H1 (cell line): ENCODE measurements around the gene BEST2. TPM values are rescaled to one million over a fixed set of nuclear protein-coding genes. Genes with fewer than 3 reads are reported as not detected.

Experiments used
- CTCF ChIA-PET: fragments of 300-600 bp; sonication (Branson Sonifier 250); formaldehyde crosslinking; loops from one replicate; lab custom pipeline; 2021; ENCODE audit not compliant: partially characterized antibody; lab: Charles Lee
- POLR2A ChIA-PET: fragments of 300-600 bp; sonication (Branson Sonifier 250); formaldehyde crosslinking; loops from one replicate; lab custom pipeline; 2021; ENCODE audit warnings: inconsistent platforms; ENCODE audit not compliant: partially characterized antibody; lab: Charles Lee
- DNase-seq, 2 experiments: peaks; one replicate each; pipeline versions ENCODE4 v3.0.0 to v3.0.0-alpha.2; 2010 to 2022; ENCODE audit warnings: low spot score in 2 of 2, low read depth in 1 of 2, mixed read lengths in 1 of 2
- FAIRE-seq: peaks from 2 replicates; lab custom pipeline; 2011; peaks lifted over from hg19 to GRCh38; lab: Jason Lieb, UNC
- H2AFZ ChIP-seq: 2 replicates; pipeline ENCODE4 v1.8.1; 2012; ENCODE audit warnings: low read length, inconsistent platforms
- H2AK5ac ChIP-seq: 2 replicates; pipeline ENCODE4 v1.6.1; 2013; ENCODE audit warnings: low read depth, low read length
- H2BK120ac ChIP-seq: replicated peaks from 2 replicates; pipeline ENCODE3; 2013; ENCODE audit warnings: low read depth, low read length, inconsistent platforms
- H2BK12ac ChIP-seq: 2 replicates; pipeline ENCODE4 v1.6.1; 2013; ENCODE audit warnings: low read depth, low read length
- H2BK15ac ChIP-seq: 2 replicates; pipeline ENCODE4 v1.6.1; 2013; ENCODE audit warnings: low read length
- H2BK20ac ChIP-seq: 2 replicates; pipeline ENCODE4 v1.6.1; 2013; ENCODE audit warnings: low read length
- H2BK5ac ChIP-seq: 2 replicates; pipeline ENCODE4 v1.6.1; 2013; ENCODE audit warnings: low read depth, low read length
- H3K14ac ChIP-seq: 2 replicates; pipeline ENCODE4 v1.6.1; 2013; ENCODE audit warnings: inconsistent platforms; ENCODE audit not compliant: insufficient read length
- H3K18ac ChIP-seq: 2 replicates; pipeline ENCODE4 v1.6.1; 2013; ENCODE audit warnings: low read length; ENCODE audit errors: extremely low read depth
- H3K23ac ChIP-seq: 2 replicates; pipeline ENCODE4 v1.6.1; 2013; ENCODE audit warnings: inconsistent platforms; ENCODE audit not compliant: insufficient read length
- H3K23me2 ChIP-seq: 2 replicates; pipeline ENCODE4 v1.6.1; 2013; ENCODE audit warnings: low read depth, low read length
- H3K27ac ChIP-seq: 2 replicates; pipeline ENCODE4 v1.6.1; 2011; ENCODE audit warnings: low read depth, low read length, inconsistent platforms
- H3K27me3 ChIP-seq, 4 experiments: replicated peaks in 1 of 4; 1 replicate in 1 of 4; 2 replicates in 3 of 4; pipeline versions ENCODE4 v1.6.1 to v1.8.1; 2011 to 2013; ENCODE audit warnings: low read length in 3 of 4, mild to moderate bottlenecking in 3 of 4, inconsistent platforms in 2 of 4, mixed read lengths in 2 of 4, moderate library complexity in 1 of 4; ENCODE audit not compliant: control insufficient read depth in 3 of 4, insufficient read depth in 3 of 4; ENCODE audit errors: extremely low read depth in 1 of 4
- H3K36me3 ChIP-seq, 4 experiments: 2 replicates each; pipeline versions ENCODE4 v1.6.1 to v1.8.1; 2011 to 2013; ENCODE audit warnings: mild to moderate bottlenecking in 4 of 4, low read length in 3 of 4, moderate library complexity in 2 of 4, control low read depth in 1 of 4, inconsistent platforms in 1 of 4; ENCODE audit not compliant: insufficient read depth in 4 of 4, control insufficient read depth in 2 of 4
- H3K4ac ChIP-seq: replicated peaks from 2 replicates; pipeline ENCODE3; 2013; ENCODE audit warnings: low read length, low read depth, mixed read lengths, inconsistent platforms; ENCODE audit not compliant: insufficient read length
- H3K4me1 ChIP-seq, 4 experiments: replicated peaks in 1 of 4; 1 replicate in 1 of 4; 2 replicates in 3 of 4; pipeline versions ENCODE4 v1.6.1 to v1.8.1; 2011 to 2013; ENCODE audit warnings: low read length in 3 of 4, inconsistent platforms in 2 of 4, mixed read lengths in 1 of 4; ENCODE audit not compliant: insufficient read depth in 4 of 4, control insufficient read depth in 3 of 4
- H3K4me2 ChIP-seq, 2 experiments: 2 replicates each; pipeline versions ENCODE4 v1.6.1 to v1.8.1; 2011 to 2013; ENCODE audit warnings: low read depth in 2 of 2, low read length in 2 of 2, control low read depth in 1 of 2, inconsistent platforms in 1 of 2, mild to moderate bottlenecking in 1 of 2; ENCODE audit not compliant: insufficient read depth in 1 of 2
- H3K4me3 ChIP-seq, 4 experiments: fragments of 200-600, 300-600 bp in 1 of 4; sonication (generic), shearing (Covaris generic), sonication (Bioruptor Twin) in 1 of 4; 2 replicates each; pipeline versions ENCODE4 v1.5.1 to v1.8.1; 2011 to 2016; ENCODE audit warnings: low read length in 4 of 4, low read depth in 3 of 4, control low read depth in 2 of 4, inconsistent platforms in 2 of 4, mild to moderate bottlenecking in 2 of 4, mixed read lengths in 1 of 4, moderate library complexity in 1 of 4; ENCODE audit not compliant: insufficient read depth in 2 of 4; ENCODE audit errors: extremely low read depth in 1 of 4
- H3K56ac ChIP-seq: replicated peaks from 2 replicates; pipeline ENCODE3; 2013; ENCODE audit warnings: low read depth, mild to moderate bottlenecking, mixed read lengths, low read length, inconsistent platforms; ENCODE audit not compliant: insufficient read length
- H3K79me1 ChIP-seq: 2 replicates; pipeline ENCODE4 v1.6.1; 2013; ENCODE audit warnings: low read depth, low read length, control low read depth
- H3K79me2 ChIP-seq, 2 experiments: 2 replicates each; pipeline versions ENCODE4 v1.6.1 to v1.8.1; 2012 to 2013; ENCODE audit warnings: low read length in 2 of 2, mild to moderate bottlenecking in 2 of 2, inconsistent platforms in 1 of 2; ENCODE audit not compliant: insufficient read depth in 2 of 2, control insufficient read depth in 1 of 2
- H3K9ac ChIP-seq, 4 experiments: replicated peaks in 1 of 4; 1 replicate in 1 of 4; 2 replicates in 3 of 4; pipeline versions ENCODE4 v1.6.1 to v1.8.1; 2011 to 2013; ENCODE audit warnings: low read depth in 3 of 4, low read length in 3 of 4, control low read depth in 2 of 4, mild to moderate bottlenecking in 2 of 4, moderate library complexity in 2 of 4, inconsistent platforms in 1 of 4; ENCODE audit errors: extremely low read depth in 1 of 4
- H3K9me3 ChIP-seq, 2 experiments: 2 replicates each; pipeline versions ENCODE4 v1.6.1 to v1.8.1; 2012 to 2013; ENCODE audit warnings: mild to moderate bottlenecking in 2 of 2, moderate library complexity in 2 of 2, control low read depth in 1 of 2, inconsistent platforms in 1 of 2, low read depth in 1 of 2, low read length in 1 of 2, mixed read lengths in 1 of 2; ENCODE audit not compliant: insufficient read depth in 2 of 2
- H4K20me1 ChIP-seq, 2 experiments: replicated peaks in 1 of 2; 2 replicates each; pipeline versions ENCODE3 to v1.8.1; 2011 to 2013; ENCODE audit warnings: inconsistent platforms in 2 of 2, low read length in 2 of 2, mild to moderate bottlenecking in 1 of 2; ENCODE audit not compliant: insufficient read depth in 2 of 2, control insufficient read depth in 1 of 2
- H4K5ac ChIP-seq: 2 replicates; pipeline ENCODE4 v1.6.1; 2013; ENCODE audit warnings: low read length, low read depth, mixed read lengths, inconsistent platforms; ENCODE audit not compliant: insufficient read length
- H4K8ac ChIP-seq: 2 replicates; pipeline ENCODE4 v1.8.0; 2013; ENCODE audit warnings: mild to moderate bottlenecking, moderate library complexity, low read length, inconsistent platforms; ENCODE audit not compliant: insufficient read depth; ENCODE audit errors: extremely low read depth
- H4K91ac ChIP-seq: replicated peaks from 2 replicates; pipeline ENCODE3; 2013; ENCODE audit warnings: low read length, mixed read lengths, inconsistent platforms; ENCODE audit not compliant: insufficient read length
- POLR2AphosphoS5 ChIP-seq: IDR thresholded peaks from 2 replicates; pipeline ENCODE4 v1.6.1; 2011; ENCODE audit warnings: low read depth, low read length
- SRF ChIP-seq: IDR thresholded peaks from 2 replicates; pipeline ENCODE4 v1.6.1; 2011; ENCODE audit warnings: mild to moderate bottlenecking, low read depth, low read length, moderate library complexity
- WGBS, 2 experiments: shearing (Covaris generic) in 1 of 2; methylation state at CpG; one replicate each; pipeline versions ENCODE4 v1.1.6 to v1.1.7; 2013 to 2015; ENCODE audit warnings: low lambda C conversion rate in 2 of 2, mixed read lengths in 2 of 2, inconsistent platforms in 1 of 2, low coverage in 1 of 2, missing lambda C conversion rate in 1 of 2; ENCODE audit not compliant: insufficient replicate concordance in 2 of 2, insufficient coverage in 1 of 2, insufficient read length in 1 of 2; ENCODE audit errors: extremely low coverage in 1 of 2, missing lambda C conversion rate in 1 of 2; 5-methylcytosine and 5-hydroxymethylcytosine counted together
- polyA plus RNA-seq, 7 experiments: library from polyadenylated mRNA; depleted of rRNA in 3 of 7; stranded (reverse) in 5 of 7; unstranded in 2 of 7; fragments of >200 nt in 5 of 7; fragments of 200-250 nt in 2 of 7; gene quantifications; 1 replicate in 5 of 7; 2 replicates in 1 of 7; 4 replicates in 1 of 7; pipeline versions ENCODE4 v1.2.1 to v1.2.3, GENCODE V29; 2011 to 2013; ENCODE audit warnings: missing spikeins in 2 of 7, mixed read lengths in 2 of 7
- total RNA-seq: library from RNA; stranded (reverse); fragmentation: NEBNext Ultra II Directional; extraction: Animal tissue kit (Norgen Biotek cat#: 25700); gene quantifications from 2 replicates; pipeline ENCODE4 v1.2.1, GENCODE V29; 2021

BEST2 gene
- total and polyA plus RNA-seq, 2 of the 8 experiments (the other 6 are each of a cell fraction or from before 2014, with no cell fraction given) = 4.6 to 7.3 TPM

DNA sequence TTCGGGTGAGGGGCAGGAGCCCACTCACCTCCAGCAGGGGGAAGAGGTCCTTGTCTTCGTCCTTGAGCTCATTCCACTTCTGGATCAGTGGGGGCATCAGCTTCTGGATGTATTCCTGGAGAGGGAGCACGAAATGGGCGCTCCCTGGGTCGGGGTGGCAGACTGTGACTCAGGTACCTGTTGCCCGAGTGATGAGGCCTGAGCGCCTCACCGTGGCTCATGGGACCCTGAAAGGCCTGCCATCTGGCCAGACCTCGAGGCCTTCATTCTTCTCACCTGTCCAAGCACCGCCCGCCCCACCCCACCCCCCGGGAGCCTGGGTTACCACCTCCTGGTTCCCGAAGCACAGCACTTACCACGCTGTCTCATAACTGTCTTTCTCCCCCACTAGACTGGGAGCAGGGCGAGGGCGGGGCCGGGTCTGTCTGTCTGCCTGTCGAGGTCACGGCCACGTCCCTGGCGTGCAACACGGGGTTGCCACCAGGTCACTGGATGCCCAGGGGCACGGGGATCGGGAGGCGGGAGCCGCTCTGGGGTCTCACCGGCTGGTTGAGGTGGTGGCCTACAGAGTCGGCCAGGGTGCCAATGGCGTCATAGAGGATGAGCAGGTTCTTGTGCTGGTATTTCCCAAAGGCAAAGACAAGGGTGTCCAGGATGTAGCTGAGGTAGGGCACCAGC lies 45.8 kb upstream of the BEST2 start:
- H3K9ac ChIP-seq = no peak overlapping the region
- no peak overlapping the region for H3K27ac ChIP-seq
- no peak overlapping the region for H3K14ac ChIP-seq
- ChIA-PET CTCF (interaction anchor here (0.7 to 1.4 kb wide), 4 partner anchors 9 to 142 kb away, joined by 3 to 4 read pairs (median 4); partner anchors contain the start of gene FBXW9), POLR2A (interaction anchor here (1.0 to 6.7 kb wide), 5 partner anchors 9 to 59 kb away, joined by 3 to 50 read pairs (median 3); partner anchors contain the start of genes FBXW9, MAN2B1 and WDR83)
- H3K4me1 ChIP-seq = peaks cover 0 to 5% (median 2%) of the 10 kb centered on the region in 4 experiments; a peak in 2 of 7 replicates
- peaks cover 41 to 77% (median 68%) of the 10 kb centered on the region in 4 experiments for H3K36me3 ChIP-seq
- no peaks in the 10 kb centered on the region for H3K27me3 ChIP-seq
- H3K79me2 ChIP-seq = no peaks in the 10 kb centered on the region
- H2BK20ac ChIP-seq = no peak overlapping the region
- no peak overlapping the region for H2BK15ac ChIP-seq
- DNase-seq = no peak
- H3K23me2 ChIP-seq = no peaks in the 10 kb centered on the region
- H2BK12ac ChIP-seq = no peak overlapping the region
- no peak overlapping the region for H2BK5ac ChIP-seq
- H2BK120ac ChIP-seq = no peak overlapping the region
- peaks cover 4 to 15% of the 10 kb centered on the region in 2 experiments for H4K20me1 ChIP-seq
- H2AFZ ChIP-seq = no peak overlapping the region
- no peak overlapping the region for H3K18ac ChIP-seq
- no peak overlapping the region for H3K4me2 ChIP-seq
- no peaks in the 10 kb centered on the region for H3K79me1 ChIP-seq
- no peaks in the 10 kb centered on the region for H3K9me3 ChIP-seq
- no peak overlapping the region for H3K4me3 ChIP-seq
- 92% methylated on average over 26 of the region's 29 CpGs; no CpG with 5 or more reads in 1 of the 2 experiments for WGBS, 2 experiments
- FAIRE-seq = no peak
- H4K5ac ChIP-seq = no peak overlapping the region
- TF ChIP-seq POLR2AphosphoS5 (0 out of 2 replicates have a peak, but pooled peaks have one; percentile 6), SRF (no peak)
- H3K4ac ChIP-seq = no peak overlapping the region
- no peak overlapping the region for H2AK5ac ChIP-seq
- H4K91ac ChIP-seq = no peak overlapping the region
- H3K56ac ChIP-seq = no peak overlapping the region
- H3K23ac ChIP-seq = no peak overlapping the region
- H4K8ac ChIP-seq = peak overlapping the region; percentile 76; the same call in 1 of the 2 replicates
